ENCODE results near the gene SNAI3.

Gene SNAI3

DNA sequence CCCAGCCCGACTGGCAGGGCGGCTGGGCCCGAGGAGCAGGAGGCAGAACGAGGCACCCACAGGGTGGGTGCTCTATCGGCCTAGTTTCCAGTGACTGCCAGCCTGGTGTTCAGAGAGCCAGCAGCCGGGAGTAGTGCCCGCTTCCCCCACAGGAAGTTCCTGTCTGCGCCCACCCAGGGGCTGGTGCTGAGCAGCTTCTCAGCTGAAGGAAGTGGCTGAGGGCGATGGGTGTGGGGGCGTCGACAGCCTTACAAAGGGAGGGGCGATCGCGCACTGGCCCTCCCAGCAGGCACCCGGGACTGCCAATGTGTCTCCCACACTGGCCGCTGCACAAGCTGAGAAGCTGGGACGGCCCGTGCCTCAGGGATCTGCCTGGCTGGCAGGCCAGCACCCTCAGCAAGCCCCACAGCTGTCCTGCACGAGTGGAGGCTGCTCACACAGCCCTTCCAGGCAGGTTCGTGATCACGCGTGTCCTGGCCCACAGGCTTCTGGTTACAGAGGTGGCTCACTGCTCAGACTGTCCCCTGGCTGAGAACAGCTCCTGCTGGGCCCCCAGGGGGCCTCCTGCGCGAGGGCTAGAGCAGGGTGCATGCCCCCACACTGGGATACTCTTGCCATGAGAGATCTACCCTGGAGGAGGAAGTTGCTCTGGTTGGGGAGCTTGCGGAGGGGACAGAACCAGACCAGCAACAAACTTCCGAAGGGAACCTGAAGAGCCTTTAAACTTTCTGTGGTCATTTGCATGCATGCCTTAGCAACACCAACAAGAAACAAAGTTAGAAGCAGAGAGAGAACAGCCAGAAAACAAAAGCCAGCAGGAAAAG is 17.4 kb upstream of the SNAI3 start:
- DNase-seq, result peak; percentile 59 to 64

DNA sequence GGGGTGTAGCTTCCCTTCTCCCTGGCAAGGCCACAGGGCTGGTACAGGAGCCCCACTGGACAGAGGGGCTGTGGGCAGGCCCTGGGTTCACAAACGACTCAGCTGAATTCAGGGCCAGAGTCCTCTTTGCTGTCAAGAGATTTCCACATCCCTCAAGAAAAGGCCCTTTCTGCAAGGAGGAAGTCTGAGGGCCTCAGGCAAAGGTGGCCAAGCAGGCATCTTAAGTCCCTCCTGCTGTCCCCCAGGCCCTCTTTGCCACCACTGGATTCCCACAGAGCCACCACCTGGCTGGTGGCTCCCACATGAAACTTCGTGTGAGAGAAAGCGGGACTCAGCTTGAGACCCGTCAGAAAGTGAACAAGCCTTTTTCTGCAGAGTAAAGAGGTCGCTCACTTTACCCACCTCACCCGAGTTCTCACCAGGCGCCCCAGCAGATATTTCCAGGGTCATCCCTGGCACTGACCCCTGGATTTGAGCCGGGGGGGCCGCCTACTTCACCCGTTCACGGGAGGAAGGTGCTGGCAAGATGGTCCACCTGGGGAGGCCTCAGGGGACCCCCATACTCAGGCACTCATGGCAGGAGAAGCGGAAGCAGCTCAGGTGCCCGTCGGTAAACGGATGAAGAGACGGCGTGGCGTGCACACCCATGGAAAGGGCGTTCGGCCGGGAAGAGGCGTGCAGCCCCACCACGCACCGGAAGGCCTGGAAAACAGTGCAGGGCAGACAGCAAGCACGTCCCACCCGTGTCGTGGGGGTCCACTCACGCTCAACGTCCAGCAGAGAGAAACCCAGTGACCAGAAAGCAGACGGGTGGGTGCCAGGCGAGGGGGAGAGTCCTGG is 16.3 kb upstream of the SNAI3 start:
- DNase-seq, result no peak

DNA sequence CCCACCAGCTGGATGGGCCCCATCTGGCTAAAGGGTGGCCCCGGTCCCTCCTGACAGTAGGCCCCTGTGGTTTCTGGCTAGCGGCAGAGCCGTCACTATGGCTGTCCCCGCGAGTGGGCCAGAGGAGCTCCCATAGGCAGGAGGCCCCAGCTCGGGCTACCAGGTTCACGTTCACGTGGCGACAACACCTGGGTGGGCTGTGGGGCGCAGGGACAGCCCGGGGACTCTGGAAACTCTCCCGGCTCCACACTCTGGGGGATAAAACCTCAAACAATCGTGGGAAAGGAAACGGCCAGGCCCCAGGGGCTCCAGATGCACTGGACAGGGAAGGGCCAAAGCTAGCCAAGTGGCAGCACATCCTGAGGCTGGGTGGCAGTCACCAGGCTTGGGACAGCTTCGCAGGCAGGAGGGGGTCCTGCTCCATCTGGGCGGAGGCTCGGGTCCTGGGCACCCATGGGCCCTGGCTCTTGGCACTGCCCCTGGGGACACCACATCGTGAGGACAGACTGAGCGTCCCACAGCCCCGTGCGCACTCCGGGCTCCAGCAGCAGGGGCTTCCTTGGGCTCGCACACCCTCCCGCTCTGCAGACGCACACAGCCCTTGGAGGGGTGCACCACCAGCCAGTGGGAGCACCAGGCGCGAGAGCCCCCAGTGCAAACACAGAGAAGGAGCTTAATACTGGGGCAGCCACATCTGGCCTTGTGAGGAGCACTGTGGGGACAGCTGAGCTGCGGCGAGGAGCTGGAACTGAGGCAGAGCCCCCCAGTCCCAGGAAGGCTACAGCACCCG is 15.5 kb upstream of the SNAI3 start:
- no peak for DNase-seq

DNA sequence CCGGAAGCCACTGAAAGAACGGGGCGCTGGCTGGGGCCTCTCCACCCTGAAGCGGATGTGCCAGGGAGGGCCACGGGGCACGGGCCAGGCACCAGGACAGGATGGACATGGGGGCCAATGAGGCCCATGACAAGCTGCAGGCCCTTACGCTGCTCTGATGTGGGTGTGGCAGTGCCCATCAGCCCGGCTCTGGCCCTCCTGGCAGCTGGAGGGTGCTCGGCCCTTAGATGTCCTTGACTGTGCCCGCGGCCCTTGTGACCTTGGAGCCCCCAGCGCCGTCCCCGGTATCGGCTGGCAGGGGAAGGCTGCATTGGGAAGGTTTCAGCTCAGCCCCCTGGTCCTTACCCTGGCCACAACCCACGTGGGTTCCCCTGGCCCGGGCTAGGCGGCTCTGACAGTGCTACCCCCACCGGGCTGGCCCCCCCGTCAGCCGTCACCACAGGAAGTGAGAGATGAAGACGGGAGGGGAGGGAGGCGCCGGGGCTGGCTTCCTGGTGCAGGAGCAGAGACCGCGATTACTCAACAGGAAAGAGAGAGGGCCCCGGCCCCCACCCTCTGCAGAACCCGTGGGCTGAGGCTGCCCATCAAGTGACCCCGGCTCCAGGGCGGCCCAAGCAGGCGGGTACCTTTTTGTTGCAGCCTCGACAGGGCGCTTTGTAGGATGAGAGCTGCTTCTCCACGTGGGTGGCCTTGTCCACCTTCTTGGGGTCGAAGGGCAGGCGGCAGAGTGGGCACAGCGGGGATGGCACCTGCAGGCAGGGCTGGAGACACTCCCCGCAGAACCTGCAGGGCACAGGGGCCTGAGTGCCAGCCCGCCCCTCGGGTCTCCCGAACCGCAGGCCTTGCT is 14.6 kb upstream of the SNAI3 start:
- peak; percentile 85 to 88 for DNase-seq

DNA sequence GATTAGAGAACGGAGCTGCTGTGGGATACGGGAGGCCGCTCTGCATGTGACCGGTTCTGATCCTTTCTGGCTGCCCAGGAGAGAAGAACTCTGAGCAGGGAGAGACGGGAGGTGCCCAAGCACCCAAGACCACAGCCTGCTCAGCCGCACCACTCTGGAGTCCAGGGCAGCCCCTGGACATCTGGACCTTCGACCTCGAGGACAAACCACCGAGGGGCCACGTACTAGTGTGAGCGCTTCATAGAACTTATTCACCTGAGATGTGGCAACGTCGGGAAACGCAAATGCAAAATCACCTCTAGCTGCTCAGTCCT is 14.0 kb upstream of the SNAI3 start:
- DNase-seq, result no peak

DNA sequence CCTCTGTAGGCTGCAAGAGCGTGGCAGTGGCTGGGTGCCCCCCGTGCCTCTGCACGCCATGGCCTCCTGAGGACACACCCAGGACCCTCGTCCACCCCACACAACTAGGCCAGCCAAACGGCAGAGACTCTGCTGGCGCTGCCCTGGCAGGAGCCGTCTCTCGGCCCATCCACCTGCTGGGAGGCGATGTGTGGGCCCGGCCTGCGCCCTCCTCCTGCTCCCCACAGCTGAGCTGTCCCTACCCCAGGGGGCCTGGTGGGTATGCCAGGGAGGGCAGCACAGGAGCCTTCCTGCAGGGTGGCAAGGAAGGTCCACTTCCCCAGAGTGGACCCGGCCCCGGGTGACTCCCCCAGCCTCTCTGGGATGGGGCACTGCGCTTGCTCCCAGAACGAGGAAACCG is 12.9 kb upstream of the SNAI3 start:
- no peak for DNase-seq

DNA sequence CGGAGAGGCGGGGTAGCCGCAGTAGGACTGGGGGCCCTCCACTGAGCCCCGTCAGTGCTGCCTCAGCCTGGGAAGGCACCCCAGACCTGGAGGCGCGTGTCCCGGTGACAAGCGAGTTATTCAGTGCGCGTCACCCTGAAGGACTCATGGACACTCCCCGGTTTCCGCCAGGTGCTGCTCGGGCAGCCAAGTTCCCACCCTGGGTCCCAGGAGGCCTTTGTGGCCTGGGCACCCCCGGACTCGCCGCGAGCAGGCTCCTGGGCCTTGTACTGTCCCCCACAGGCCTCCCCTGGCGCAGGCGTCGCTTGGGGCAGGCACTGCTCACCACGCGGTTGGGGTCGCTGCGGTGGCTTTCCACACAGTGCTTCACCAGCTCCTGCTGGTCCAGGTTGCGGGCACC is 12.3 kb upstream of the SNAI3 start:
- no peak for DNase-seq

DNA sequence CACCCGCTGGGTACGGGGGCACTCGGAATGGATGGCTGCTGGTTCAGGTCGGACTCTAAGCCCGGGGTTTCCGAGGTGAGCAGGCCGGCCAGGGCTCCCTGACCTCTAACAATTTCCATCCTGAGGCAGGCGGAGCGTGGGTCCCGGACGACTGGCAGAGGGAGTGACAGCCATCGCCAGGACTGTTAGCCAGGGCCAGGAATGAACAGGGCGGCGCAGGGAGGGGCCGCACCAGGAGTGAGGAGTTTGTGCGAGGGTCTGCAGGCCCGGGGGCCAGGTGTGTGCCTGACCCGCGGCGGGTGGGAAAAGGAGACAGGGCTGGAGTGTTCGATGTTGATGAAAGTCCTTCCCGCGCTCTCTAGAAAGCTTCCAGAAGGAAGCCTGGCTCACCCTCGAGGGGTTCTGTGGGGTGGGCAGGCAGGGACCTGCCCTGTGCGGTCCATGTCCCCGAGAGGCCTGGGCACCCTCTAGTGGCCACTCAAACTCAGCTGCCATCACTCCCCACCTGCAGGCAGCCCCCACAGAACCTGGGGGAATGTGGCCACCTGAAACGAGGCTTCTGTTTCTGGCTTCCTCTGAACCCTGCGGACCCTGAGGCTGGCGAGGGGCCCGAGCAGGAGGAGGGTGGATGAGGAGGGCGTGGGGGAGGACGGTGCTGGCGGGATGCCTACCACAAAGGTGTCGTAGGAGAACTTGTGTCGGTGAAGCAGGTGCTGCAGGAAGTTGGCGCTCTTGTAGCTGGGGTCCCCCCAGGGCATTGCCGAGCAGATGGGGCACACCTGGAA is 11.7 kb upstream of the SNAI3 start:
- no peak for DNase-seq

DNA sequence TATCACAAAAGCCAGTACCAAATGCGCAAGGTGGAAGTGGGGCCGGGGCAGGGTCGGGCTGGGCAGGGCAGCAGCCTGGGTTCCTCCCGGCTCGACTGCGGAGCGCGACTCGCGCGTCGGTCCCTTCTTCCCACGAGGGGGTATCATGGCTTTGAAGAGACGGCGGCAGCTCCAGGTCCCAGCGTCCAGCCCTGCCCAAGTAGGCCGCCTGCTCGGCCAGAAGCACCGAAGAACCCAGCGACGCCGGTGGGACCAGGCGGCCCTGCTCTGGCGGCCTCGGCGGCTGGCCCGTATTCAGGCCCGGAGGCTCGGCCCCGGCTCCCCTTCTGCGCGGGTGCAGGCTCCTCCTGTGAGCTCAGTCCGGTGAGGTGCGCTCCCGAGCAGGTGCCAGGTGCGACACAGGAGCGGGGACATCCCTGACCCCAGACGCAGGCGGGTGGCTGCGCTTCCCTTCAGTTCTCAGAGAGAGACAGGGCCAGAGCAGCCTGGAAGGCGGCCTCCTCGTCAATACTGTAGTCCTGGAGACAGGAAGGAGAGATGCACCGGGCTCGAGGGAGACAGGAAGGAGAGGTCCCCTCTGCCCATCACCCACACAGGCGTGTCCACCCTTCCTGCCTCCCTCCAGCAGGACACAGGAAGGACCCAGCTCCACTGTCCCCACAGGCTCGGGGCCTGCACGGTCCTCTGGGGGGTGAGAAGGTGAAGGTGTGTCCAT is 11.0 kb upstream of the SNAI3 start:
- no peak for DNase-seq

DNA sequence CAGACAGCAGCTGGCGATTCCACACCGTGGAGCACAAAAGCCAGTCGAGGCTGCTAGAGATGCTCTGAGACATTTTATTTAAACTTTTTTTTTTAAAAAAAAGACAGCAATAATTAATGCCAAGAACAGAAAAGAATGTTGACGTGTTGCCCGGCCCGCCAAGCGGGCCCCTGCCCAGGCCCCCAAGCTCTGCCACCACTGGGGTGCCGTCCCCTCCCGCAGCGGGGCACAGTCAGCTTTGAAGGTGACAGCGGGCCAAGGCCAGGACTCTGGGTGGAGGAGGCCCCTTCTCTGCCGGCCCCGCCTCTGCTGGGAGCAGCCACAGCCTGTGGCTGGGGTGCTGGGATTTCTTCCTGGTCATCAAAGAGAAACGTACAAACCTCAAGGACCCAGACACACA is 10.1 kb upstream of the SNAI3 start:
- no peak for DNase-seq

DNA sequence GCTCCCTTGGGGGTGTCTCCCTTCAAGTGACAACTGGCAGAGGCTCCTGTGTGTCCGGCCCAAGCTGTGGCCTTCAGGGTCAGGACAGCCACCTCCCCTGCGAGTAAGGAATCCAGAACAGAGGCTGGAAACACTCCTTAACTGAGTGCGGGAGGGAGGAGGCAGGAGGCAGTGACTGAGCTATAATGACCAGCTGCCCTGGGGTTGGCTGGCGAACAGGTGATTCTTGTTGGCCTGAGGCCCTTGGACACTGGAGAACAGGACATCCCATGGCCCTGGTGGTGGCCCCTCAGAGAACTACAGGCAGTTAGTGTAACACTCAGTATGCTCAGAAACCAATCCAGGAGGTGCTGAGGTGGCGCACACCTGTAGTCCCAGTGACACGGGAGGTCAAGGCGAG is 9.4 kb upstream of the SNAI3 start:
- no peak for DNase-seq

DNA sequence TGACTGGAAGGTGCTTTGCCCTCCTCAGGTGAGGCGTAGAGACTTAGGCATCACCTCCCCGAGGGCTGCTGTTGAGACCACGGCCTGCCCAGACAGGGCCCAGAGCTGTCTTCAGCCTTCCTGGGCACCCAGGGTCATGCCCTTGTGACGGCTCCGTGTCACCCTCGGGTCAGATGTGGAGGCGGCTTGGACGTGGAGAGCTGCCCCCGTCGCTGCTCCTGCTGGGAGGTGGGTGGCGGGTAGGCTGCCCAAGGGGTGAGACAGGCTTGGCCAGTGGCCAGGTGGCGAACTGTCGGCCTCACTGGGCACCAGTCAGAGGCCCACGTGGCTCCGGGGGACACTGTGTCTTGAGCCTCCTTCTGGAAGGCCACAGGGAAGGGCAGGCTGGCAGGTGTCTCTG is 8.9 kb upstream of the SNAI3 start:
- no peak for DNase-seq

DNA sequence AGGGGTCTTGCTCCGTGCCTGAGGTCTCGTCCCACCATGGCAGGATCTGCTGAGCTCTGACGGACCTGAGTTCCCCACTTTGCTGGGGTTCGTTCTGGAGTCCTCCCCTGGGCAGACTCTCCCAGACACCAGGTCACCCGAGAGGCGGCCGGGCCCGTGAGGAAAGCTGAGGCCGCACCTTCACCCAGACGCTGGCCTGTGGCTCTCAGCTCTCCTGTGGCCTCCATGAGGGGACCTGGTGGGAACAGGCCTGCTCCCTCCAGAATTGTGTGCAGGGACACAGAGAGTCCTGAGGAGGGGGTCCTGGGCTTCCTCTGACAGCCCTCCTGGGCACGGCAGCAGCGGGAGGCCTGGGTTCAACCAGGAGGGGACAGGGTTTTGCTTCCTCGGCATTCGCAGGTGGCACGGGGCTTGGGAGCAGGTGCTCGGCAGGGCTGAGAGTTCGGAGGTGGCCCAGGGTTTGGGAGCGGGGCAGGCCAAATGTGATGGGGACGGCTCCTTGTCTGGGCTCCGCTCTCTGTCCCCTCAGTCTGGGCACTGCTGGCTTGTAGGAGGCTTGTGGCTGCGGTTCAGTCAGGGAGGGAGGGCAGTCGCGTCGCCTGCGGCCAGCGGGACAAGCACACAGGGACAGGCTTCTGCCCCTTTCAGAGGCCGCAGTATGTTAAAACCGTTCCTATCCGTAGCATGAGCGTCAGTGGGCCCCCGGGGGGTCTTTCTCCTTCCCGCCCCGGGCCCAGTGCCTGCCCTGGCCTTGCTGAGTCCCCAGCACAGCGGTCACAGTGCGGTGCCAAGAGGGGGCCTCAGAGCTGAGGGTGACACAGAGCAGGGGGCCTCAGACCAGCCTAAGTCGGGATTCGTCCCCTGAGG is 8.1 kb upstream of the SNAI3 start:
- no peak for DNase-seq

DNA sequence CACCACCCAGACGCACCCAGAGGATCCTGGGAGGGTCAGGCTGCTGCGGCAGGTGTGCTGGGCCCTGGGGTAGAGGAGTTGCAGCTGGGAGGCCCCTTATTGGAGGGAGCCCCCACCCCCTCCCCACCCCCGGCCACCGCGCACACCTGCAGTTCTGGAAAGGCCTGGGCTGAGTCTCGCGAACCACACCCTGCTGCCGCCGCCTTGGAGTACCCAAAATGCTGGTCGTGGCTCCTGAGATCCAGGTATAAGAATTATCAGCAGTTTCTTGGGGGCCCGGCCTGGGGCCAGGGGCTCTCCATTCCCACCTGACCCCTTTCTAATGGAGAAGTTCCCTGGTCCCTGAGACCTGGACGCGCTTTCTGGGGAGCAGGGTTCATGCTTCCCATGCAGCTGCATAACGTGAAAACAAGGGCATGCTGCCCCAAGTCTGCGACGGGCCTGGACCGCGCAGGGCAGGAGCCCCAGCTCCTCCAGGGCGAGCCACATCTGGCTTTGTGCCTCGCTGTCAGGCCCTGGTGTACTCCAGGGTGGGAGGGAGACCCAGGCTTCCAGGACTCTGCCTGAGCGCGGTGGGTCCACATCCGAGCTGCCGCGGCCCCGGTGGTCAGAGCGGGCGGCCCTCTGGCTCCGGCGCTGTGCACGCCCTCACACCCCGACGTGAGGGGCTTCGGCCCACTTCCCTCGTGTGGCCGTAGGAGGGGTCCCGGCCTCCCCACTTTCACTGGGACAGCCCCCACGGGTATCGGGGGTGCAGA is 7.3 kb upstream of the SNAI3 start:
- no peak for DNase-seq

DNA sequence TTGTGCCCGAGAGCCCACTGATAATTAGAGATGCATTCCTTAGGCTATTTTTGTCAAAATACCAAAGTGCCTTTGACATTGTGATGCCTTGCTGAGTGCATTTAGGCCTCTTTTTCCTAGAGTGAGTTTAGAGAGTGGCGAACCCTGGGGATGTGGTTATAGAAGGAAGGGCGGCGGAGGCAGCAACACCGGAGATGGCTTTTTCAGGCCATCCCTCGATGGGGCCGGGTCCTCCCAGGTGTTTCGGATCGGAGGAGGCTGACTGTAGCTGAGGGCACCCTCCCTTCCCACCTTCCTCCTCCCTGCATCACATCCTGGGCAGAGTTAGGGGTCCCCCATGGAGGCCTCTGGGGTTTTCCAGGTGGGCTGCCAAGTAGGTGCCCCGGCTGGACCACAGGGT is 6.6 kb upstream of the SNAI3 start:
- no peak for DNase-seq

DNA sequence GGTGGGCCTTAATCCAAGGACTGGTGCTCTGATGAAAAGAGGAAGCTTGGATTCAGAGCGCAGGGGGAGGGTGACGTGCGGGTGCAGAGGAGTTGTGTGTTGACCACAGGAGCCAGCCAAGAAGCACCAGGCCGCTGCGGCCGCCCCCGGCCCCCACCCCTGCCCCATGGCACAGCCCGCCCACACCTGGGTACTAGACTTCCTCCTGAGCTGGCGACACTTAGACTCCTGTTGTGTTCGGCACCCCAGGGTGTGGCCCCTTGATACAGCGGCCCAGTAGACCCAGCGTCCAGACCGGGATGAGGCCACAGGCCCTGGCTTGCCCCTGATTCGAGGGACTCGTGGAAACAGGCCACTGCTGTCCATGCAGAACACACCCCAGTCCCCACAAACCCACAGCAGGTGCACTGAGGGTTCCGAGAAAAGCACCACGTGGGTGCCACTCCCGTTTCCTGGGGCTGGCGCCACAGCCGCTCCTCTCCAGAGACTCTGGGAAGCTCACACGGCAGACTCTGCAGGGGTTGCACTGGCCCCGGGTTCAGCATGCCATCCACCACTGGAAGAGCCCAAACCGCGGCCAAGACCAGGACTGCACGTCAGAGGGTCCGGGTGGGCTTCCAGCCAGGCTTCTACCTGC is 5.7 kb upstream of the SNAI3 start:
- no peak for DNase-seq

DNA sequence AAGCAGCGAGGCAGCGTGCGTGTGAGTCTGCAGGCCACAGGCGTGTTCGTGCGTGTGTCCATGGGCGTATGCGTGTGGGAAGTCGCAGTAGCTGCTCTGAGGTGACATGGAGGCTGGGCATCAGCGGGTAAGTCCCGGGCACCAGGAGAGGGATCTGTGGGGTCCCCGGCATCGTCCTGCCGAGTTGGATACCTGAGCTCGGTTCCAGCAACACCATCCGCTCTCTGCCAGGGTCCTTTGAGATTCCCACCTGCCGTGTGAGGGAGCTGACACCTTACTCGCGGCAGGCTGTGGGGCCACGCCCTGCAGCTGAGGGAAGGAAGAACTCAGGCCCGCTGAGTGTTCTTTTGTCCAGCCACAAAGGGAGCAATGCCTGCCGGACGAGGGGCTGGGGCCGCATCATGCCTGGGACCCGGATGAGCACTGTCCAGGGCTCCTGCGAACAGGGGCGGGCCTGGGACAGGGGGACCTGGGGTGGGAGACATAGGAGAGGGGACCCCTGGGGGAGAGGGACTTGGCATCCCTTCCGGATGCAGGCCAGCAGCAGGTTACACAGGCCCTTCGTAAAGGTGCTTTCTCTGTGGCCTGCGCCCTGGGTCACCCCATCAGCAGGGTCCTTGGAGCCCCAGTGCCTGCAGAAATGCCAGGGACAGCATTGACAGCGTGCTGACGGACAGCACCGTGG is 5.0 kb upstream of the SNAI3 start:
- no peak for DNase-seq

All from stimulated activated CD4-positive, alpha-beta T cell treated with anti-CD3 and anti-CD28 coated beads, Interleukin-2, amount 100 ng/mL, for 48 hours (primary cell).